ENCODE results near the gene MSI2. TPM values are rescaled to one million over a fixed set of nuclear protein-coding genes. Genes with fewer than 3 reads are reported as not detected.

MSI2 gene
- total RNA-seq, 1 donor = 46.6 TPM

DNA sequence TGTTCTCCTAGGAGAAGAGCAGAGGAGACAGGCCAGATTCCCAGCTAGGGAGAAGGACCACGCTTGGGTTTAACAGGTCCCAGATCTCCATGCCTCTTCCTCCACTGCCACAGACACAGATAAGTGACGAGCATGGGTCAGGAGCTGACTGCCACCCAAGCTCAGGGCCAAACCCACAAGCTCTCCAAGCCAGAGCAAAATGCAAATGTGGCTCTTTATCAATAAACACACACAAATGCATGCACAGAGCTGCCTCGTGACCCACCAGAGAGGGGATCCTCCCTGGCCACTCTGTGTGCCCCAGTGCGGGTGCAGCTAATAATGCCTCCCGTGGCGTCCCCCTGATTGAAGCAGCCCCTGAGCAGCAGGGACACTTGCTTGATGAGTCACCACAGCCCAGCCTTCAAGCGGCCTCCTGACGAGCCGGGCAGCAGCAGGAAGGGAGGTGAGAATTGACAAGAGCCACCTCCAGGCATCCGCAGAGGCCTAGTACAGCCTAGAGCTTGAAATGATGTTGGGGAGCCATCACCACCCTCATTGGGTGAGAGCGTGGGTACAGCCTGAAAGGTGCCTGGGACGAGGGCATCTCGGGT, 344.9 kb downstream of the MSI2 start:
- Histone ChIP-seq H3K9me3 (ENCODE audit: low read depth, low read length) (no peaks in the 10 kb centered on the region), H3K27me3 (ENCODE audit: insufficient read depth, low read length) (no peaks in the 10 kb centered on the region), H3K4me3 (ENCODE audit: low read length) (no peak overlapping the region), H3K4me1 (ENCODE audit: insufficient read depth, low read length) (peaks cover 89% of the 10 kb centered on the region)

DNA sequence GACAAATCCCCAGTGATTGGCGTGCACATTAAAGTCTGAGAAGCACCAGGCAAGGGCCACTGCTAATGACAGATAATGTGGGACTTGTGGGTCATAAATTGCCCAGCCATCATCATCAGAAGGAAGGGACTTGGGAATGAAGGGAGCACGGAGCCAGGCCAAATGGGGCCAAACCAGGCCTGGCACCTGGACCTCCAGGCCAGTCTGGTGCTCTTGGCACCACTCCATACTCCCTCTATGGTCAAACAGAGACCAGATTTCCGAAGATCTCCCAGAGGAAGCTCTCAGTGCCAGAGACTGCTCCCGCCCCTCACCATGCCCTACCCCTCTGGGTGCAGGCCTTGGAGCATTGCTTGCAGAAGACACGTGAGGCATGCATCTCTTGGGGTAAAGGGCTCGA, 346.6 kb downstream of the MSI2 start:
- no peak overlapping the region for H3K4me3 ChIP-seq (ENCODE audit: low read length)

DNA sequence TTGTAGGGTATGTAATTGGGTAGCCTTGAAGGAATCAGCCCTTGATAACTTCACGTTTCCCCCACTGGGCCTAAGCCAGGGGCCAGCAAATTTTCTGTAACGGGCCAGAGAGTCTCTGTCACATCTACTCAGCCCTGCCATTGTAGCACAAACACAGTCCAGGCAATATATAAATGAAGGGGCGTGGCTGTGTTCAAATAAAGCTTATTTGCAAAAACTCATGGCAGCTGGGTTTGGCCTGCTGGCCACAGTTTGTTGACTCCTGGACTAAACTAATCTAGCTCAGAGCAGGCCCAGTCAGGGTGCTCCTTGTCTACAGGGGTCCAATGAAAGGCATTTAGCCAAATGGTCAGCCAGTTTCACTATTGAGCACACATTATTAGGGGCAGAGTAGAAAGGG, 347.2 kb downstream of the MSI2 start:
- Histone ChIP-seq H3K9me3 (ENCODE audit: low read depth, low read length) (no peaks in the 10 kb centered on the region), H3K4me3 (ENCODE audit: low read length) (no peak overlapping the region), H3K4me1 (ENCODE audit: insufficient read depth, low read length) (peaks cover 82% of the 10 kb centered on the region), H3K27me3 (ENCODE audit: insufficient read depth, low read length) (no peaks in the 10 kb centered on the region)

More for the DNA sequence above, 346.6 kb downstream of the MSI2 start:
- Histone ChIP-seq H3K9me3 (ENCODE audit: low read depth, low read length) (no peaks in the 10 kb centered on the region), H3K4me1 (ENCODE audit: insufficient read depth, low read length) (peaks cover 88% of the 10 kb centered on the region), H3K27me3 (ENCODE audit: insufficient read depth, low read length) (no peaks in the 10 kb centered on the region)

DNA sequence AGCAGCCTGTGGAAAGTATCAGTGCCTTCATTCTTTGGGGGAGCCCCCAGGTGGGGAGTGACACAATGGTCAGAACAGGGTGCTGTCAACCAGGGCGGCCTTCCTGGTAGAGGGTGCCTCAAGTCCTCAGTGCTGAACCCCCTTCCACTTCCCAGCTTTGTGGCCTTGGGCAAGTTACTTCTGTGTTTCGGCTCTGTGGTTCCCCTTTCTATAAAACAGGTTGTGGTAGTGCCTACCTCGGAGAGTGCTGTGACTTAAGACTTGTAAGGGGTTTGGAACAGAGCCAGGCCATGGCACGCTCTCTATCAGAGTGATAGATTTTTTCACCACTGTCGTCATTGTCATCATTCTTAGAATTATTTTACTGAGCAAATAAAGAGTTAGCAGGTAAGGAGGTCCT, 347.7 kb downstream of the MSI2 start:
- Histone ChIP-seq H3K9me3 (ENCODE audit: low read depth, low read length) (no peaks in the 10 kb centered on the region), H3K4me1 (ENCODE audit: insufficient read depth, low read length) (peaks cover 77% of the 10 kb centered on the region), H3K27me3 (ENCODE audit: insufficient read depth, low read length) (no peaks in the 10 kb centered on the region), H3K4me3 (ENCODE audit: low read length) (no peak overlapping the region)

DNA sequence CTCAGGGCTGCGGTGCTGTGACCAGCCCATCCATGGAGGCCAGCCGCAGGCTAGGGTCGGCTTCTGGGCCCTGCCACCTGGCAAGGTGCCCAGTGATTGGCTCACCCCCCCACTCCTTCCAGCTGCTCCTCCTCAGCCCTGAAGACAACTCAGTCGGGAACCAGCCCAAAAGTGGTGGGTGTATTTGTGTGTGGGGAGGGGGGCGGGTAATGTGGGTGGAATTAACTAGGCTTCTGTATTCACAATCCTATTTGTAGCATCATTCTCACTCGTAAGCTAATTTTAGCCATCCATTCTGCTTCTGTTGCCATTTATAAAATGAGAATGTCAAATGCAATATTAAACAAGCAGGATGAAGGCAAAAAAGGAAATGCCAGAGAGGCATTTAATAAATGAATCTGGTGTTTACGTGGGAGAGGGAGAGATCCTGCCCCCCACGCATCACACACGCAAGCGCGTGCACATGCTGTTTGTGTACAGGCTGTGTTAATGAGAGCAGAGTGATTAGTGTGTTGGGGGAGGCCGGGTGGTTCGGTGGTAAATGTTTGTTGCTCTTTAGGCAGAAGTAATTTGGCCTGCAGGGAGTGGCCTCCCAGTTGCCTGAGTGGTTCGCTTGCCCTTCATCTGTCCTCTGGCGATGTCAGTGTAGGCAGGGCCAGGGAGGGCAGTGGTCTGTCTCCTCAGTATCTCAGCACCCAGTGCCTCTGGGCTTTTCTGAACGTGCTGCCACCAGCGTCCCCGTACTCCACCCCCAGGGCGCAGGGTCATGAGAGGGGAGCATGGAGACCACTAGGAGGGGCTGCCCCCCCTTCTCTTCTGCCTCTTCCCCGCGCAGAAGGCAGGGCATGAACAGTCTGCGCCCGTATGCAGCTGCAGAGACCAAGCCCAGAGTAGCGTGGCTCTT, 348.7 kb downstream of the MSI2 start:
- Histone ChIP-seq H3K27me3 (ENCODE audit: insufficient read depth, low read length) (no peaks in the 10 kb centered on the region), H3K4me1 (ENCODE audit: insufficient read depth, low read length) (peaks cover 72% of the 10 kb centered on the region), H3K9me3 (ENCODE audit: low read depth, low read length) (no peaks in the 10 kb centered on the region), H3K4me3 (ENCODE audit: low read length) (no peak overlapping the region)

DNA sequence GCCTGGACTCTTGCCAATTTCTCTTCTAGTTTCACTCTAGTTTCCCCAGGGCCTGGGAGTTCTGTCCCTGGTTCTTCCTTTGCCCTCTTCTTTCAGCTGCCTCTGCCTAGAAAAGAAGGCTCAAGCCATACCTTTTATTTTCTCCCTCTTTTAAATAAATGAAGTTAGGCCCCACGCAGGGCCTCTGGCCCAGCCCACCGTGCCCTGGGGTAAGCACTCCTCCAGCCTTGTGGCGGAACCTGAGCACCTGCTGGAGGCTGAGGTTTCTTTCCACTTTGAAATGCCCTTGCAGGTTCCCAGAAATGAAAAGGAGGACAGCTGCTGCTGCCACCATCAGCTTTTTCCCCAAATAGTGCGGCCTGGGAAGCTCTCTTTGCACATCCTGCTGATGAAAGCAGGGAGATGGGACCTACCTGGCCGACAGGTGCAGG, 349.4 kb downstream of the MSI2 start:
- Histone ChIP-seq H3K9me3 (ENCODE audit: low read depth, low read length) (no peaks in the 10 kb centered on the region), H3K4me3 (ENCODE audit: low read length) (no peak overlapping the region), H3K27me3 (ENCODE audit: insufficient read depth, low read length) (no peaks in the 10 kb centered on the region), H3K4me1 (ENCODE audit: insufficient read depth, low read length) (peaks cover 68% of the 10 kb centered on the region)

DNA sequence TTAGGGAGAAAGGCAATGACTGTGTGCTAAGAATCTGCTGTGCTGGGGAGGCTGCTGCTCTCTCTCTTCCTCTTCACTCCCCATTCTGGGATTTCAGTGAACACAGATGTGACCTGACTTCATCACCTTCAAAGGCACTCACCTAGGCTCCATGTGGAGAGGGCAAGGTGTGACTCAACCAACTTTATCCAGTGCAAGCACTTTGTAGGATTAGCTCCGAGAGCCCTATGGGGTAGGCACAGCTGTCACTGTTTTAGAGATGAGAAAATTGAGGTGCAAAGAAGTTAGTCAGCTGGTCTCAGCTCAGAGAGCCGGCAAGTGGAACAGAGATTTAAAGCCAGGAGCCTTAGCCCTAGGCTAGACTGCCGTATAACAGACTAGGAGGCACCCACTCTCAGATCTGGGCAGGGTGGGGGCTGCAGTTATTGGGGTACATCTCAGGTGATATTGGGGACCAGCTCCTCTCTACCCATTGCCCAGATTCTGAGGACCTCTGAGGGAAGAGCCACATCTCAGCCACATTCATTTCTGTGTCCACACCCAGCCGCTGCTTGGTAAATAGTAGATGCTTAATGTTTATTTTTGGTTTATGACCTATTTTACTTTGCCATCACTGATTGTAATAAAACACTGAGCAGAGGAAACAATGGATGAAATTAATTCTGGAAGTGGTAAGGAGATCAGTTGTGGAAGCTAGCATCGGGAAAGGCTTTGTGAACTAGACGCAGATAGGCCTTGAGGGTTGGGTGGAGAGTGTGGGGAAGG, 350.0 kb downstream of the MSI2 start:
- Histone ChIP-seq H3K4me3 (ENCODE audit: low read length) (no peak overlapping the region), H3K27me3 (ENCODE audit: insufficient read depth, low read length) (no peaks in the 10 kb centered on the region), H3K4me1 (ENCODE audit: insufficient read depth, low read length) (peaks cover 67% of the 10 kb centered on the region)

DNA sequence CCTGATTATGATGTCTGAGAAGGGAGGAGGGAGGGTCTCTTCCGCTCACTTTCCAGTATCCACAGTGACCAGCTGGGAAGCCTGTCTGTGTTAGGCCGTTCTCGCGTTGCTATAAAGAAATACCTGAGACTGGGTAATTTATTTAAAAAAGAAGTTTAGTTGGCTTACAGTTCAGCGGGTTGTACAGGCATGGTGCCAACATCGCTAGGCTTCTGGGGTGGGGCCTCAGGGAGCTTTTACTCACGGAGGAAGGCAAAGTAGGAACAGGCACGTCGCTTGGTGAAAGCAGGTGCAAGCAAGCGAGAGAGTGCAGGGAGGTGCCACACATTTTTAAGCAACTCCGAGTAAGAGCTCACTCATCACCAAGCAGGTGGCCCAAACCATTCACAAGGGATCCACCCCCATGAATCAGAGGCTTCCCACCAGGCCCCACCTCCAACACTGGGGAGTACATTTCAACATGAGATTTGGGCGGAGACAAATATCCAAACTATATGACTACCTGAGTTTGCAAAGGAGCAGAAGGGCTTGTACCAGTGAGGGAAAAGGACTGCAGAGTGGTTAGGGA, 351.3 kb downstream of the MSI2 start:
- H3K9me3 ChIP-seq (ENCODE audit: low read depth, low read length) = no peaks in the 10 kb centered on the region
- H3K4me3 ChIP-seq (ENCODE audit: low read length) = no peak overlapping the region
- H3K4me1 ChIP-seq (ENCODE audit: insufficient read depth, low read length) = peaks cover 64% of the 10 kb centered on the region
- no peaks in the 10 kb centered on the region for H3K27me3 ChIP-seq (ENCODE audit: insufficient read depth, low read length)

More for the DNA sequence above, 350.0 kb downstream of the MSI2 start:
- H3K9me3 ChIP-seq (ENCODE audit: low read depth, low read length) = no peaks in the 10 kb centered on the region

DNA sequence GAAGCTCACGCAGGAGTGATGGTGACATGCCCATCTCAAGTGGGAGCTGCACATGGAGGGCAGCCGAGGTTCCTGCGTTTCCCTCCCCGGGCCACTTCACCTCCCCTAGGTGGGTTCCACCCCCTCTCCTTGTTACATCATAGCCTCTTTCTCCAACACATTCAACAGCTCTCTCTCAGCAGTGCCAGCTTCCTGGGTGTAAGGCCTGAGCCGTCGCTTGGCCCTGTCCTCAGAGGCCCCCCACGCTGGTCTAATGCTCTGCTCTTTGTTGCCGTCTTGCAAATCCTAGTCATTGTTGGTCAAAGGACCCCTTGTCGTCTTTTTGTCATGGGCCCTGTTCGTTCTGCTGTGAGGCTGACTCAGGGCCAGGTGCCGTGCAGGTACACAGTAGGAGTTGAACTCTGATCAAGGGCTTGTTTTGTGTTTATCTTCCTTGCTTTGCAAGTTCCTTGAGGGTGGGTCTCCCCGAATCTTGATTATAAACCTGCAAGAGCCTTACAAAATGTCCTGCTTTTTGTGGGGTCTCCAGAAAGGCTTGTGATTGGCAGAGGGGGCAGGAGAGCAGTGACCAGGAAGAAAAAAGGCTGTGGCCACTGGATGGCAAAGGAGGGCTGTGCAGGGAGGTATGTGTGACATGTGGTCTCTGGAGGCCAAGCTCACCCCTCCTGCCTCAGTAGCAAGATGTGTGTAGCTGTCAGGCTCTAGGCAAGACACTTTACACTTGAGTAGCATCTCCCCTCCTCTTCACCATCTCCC, 352.2 kb downstream of the MSI2 start:
- Histone ChIP-seq H3K27me3 (ENCODE audit: insufficient read depth, low read length) (no peaks in the 10 kb centered on the region), H3K9me3 (ENCODE audit: low read depth, low read length) (no peaks in the 10 kb centered on the region), H3K4me3 (ENCODE audit: low read length) (no peak overlapping the region), H3K4me1 (ENCODE audit: insufficient read depth, low read length) (peaks cover 55% of the 10 kb centered on the region)

DNA sequence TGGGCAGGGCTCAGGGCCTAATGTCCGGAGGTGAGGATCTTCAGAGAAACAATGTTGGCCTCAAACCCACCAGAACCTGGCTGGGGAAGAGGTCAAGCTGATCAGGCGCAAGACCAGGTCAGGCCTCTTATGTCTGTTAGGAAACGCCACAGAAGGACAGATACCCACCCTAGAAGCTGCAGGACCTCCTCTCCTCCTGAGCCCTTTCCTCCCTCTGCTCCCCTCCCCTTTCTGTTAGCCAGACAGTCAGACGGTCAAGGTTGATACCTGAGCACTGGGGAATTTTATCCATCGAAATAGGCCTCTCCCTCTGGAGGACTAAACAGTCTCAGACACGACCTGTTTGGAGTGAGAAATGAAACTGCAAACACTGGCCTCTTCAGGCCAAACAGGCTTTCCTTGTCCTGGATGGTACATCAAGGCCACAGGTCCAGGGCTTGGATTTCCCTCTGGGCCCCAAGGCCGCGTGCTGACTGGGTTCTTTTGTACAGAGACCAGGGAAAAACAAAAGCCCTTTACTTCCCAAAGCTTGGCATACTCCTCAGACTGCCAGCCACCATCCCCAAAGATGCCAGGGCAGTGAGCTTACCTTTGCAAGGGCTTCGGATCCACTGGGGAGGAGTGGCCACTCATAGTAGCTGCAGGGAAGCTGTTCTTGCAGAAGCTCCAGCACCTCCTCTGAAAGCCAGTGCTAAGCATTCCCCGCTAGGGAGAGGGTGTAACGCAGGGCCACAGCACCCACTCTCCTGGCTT, 353.0 kb downstream of the MSI2 start:
- Histone ChIP-seq H3K4me3 (ENCODE audit: low read length) (no peak overlapping the region), H3K9me3 (ENCODE audit: low read depth, low read length) (no peaks in the 10 kb centered on the region), H3K27me3 (ENCODE audit: insufficient read depth, low read length) (no peaks in the 10 kb centered on the region), H3K4me1 (ENCODE audit: insufficient read depth, low read length) (peaks cover 47% of the 10 kb centered on the region)

DNA sequence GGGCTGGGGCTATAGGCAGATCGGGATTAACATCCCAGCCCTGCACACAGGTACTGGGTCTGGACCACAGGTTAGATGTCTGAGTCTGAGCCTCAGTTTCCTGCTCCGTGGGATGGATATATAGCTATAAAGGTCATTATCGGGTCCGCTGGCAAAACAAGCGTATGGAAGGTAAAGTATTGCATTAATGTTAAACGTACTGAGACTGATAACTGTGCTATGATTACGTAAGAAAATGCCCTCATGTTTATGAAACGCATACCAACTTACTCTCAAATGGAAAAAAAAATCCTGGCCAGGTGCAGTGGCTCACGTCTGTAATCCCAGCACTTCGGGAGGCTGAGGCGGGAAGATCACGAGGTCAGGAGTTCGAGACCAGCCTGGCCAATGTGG, 353.6 kb downstream of the MSI2 start:
- Histone ChIP-seq H3K9me3 (ENCODE audit: low read depth, low read length) (no peaks in the 10 kb centered on the region), H3K4me1 (ENCODE audit: insufficient read depth, low read length) (peaks cover 41% of the 10 kb centered on the region), H3K27me3 (ENCODE audit: insufficient read depth, low read length) (no peaks in the 10 kb centered on the region), H3K4me3 (ENCODE audit: low read length) (no peak overlapping the region)

DNA sequence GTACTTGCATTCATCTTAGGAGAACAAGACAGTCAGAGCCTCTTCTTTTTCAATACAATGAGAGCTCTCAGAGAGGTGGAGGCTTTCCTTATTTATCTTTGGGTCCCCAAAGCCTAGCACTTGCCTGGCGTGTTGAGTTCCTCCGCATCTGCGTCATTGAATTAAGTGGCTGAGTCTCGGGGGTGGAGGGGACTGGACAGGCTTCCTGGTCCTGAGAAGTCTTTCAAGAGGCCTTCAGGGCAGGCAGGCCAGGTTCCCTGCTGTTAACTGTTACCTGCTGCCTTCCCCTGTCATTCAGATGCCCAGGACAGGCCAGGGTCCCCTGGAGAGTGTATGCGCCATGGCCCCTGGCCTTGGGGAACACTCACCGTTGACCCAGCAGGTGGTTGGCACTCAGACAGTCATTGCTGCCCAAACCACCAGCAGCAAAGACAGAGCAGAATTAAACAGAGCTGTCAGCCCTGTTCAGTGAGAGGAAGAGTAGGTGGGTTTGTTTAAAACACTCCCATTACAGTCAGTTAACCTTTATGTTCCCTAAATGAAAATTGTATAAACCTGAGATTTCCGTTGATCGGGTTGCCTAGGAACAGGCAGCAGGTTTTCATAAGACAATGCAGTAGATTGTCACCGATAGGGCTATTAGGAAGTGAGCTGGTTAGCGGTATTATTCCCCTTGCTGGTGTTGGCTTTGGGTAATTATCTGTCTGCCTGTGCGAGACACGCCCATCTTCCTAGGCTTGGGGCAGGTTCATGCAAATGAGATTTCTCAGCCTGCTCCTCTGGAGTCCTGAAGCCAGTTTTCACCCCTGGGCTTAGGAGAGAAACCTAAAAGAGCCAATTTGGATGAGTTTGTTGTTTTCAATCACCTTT, 356.1 kb downstream of the MSI2 start:
- peaks cover 22% of the 10 kb centered on the region for H3K4me1 ChIP-seq (ENCODE audit: insufficient read depth, low read length)
- H3K9me3 ChIP-seq (ENCODE audit: low read depth, low read length) = no peaks in the 10 kb centered on the region
- no peaks in the 10 kb centered on the region for H3K27me3 ChIP-seq (ENCODE audit: insufficient read depth, low read length)
- H3K4me3 ChIP-seq (ENCODE audit: low read length) = no peak overlapping the region

DNA sequence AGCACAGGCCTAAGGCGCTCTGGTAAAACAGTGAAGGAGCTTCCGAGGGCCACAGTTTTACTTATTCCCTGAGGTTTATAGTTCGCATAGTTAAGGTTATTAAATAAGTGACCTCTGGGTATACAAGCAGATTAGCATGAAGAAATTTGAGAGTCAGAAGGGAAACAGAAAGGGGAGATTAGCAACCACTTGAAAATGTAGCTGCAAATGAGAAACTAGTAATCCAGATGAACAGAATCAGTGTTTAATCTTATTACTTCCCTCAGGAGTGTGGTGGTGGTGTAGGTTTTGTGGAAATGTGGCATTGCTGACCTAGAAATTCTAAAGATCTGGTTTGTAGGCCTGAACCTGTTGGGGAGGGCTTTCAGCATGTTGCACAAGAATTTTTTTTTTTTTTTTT, 358.4 kb downstream of the MSI2 start:
- Histone ChIP-seq H3K4me1 (ENCODE audit: insufficient read depth, low read length) (peaks cover 19% of the 10 kb centered on the region), H3K4me3 (ENCODE audit: low read length) (no peak overlapping the region), H3K27me3 (ENCODE audit: insufficient read depth, low read length) (no peaks in the 10 kb centered on the region), H3K9me3 (ENCODE audit: low read depth, low read length) (no peaks in the 10 kb centered on the region)
